Measurements from ENCODE around the gene LASP1.
"Not testable (repeated sequence)": the region's sequence is repeated elsewhere in the genome, so short reads cannot be mapped to it uniquely, and the experiment has no call there.

LASP1 gene

GRCh38 chr17:38851434-38851833 lies 18.4 kb upstream of the LASP1 start:
- no peak for TF ChIP-seq GABPA (IDR thresholded peaks at IDR 0.05; ENCODE audit: low read depth)
- no peak for TF ChIP-seq POLR2AphosphoS5 (IDR thresholded peaks at IDR 0.05; ENCODE audit: low read depth)
- TF ChIP-seq REST (IDR thresholded peaks at IDR 0.05; ENCODE audit: insufficient replicate concordance, low read depth) = no peak
- no peak for TF ChIP-seq CTCF (IDR thresholded peaks at IDR 0.05; ENCODE audit: insufficient read depth, low read length)
- TF ChIP-seq SPI1 (IDR thresholded peaks at IDR 0.05; ENCODE audit: borderline replicate concordance, low read depth) = no peak
- H3K27me3 ChIP-seq (ENCODE audit: insufficient read depth, poor library complexity, severe bottlenecking) = no peaks in the 10 kb centered on the region
- no peak overlapping the region for H3K27ac ChIP-seq (replicated peaks)
- peak overlapping the region; percentile 60 for H3K4me3 ChIP-seq (replicated peaks; ENCODE audit: insufficient read depth, low read length)
- no peak for DNase-seq (ENCODE audit: low read depth in 1 of 2, low spot score in 1 of 2)

GRCh38 chr17:38852771-38853291 lies 17.0 kb upstream of the LASP1 start:
- no peak for TF ChIP-seq CTCF (IDR thresholded peaks at IDR 0.05; ENCODE audit: insufficient read depth, low read length)
- TF ChIP-seq REST (IDR thresholded peaks at IDR 0.05; ENCODE audit: insufficient replicate concordance, low read depth) = no peak
- no peak for TF ChIP-seq POLR2AphosphoS5 (IDR thresholded peaks at IDR 0.05; ENCODE audit: low read depth)
- no peak for TF ChIP-seq GABPA (IDR thresholded peaks at IDR 0.05; ENCODE audit: low read depth)
- TF ChIP-seq SPI1 (IDR thresholded peaks at IDR 0.05; ENCODE audit: borderline replicate concordance, low read depth) = no peak
- Histone ChIP-seq H3K4me3 (replicated peaks; ENCODE audit: insufficient read depth, low read length) (peak overlapping the region; percentile 60), H3K27me3 (ENCODE audit: insufficient read depth, poor library complexity, severe bottlenecking) (no peaks in the 10 kb centered on the region), H3K27ac (replicated peaks) (peak overlapping the region; percentile 88)
- no peak for DNase-seq (ENCODE audit: low read depth in 1 of 2, low spot score in 1 of 2)

- no peaks in the 10 kb centered on the region for H3K27me3 ChIP-seq (ENCODE audit: insufficient read depth, poor library complexity, severe bottlenecking)
- H3K4me3 ChIP-seq (replicated peaks; ENCODE audit: insufficient read depth, low read length) = peak within 1 kb of the TSS; percentile 60
- peak; percentile 96 to 98 for DNase-seq (ENCODE audit: low read depth in 1 of 2, low spot score in 1 of 2)
- peak within 1 kb of the TSS; percentile 88 for H3K27ac ChIP-seq (replicated peaks)
- 0 out of 2 replicates have a peak, but pooled peaks have one; percentile 41 for TF ChIP-seq GABPA (IDR thresholded peaks at IDR 0.05; ENCODE audit: low read depth)
- TF ChIP-seq SPI1 (IDR thresholded peaks at IDR 0.05; ENCODE audit: borderline replicate concordance, low read depth) = peak; percentile 91
- TF ChIP-seq CTCF (IDR thresholded peaks at IDR 0.05; ENCODE audit: insufficient read depth, low read length) = no peak
- TF ChIP-seq REST (IDR thresholded peaks at IDR 0.05; ENCODE audit: insufficient replicate concordance, low read depth) = peak; percentile 84
- TF ChIP-seq POLR2AphosphoS5 (IDR thresholded peaks at IDR 0.05; ENCODE audit: low read depth) = peak; percentile 97
These were observed 16.3 kb upstream of the LASP1 start, which contains the start of gene RPL23 for GRCh38 chr17:38853292-38854219. Gene RPL23 (minus strand): TSS chr17:38853721. CDS start chr17:38853710, 11 bp downstream.

- H3K27ac ChIP-seq (replicated peaks); DNase-seq (ENCODE audit: low read depth in 1 of 2, low spot score in 1 of 2); H3K4me3 ChIP-seq (replicated peaks; ENCODE audit: insufficient read depth, low read length): not testable (repeated sequence)
These were observed 14.7 kb upstream of the LASP1 start for GRCh38 chr17:38855101-38855714.

More at GRCh38 chr17:38855101-38855714, 14.7 kb upstream of the LASP1 start:
- not testable (repeated sequence) for H3K27me3 ChIP-seq (ENCODE audit: insufficient read depth, poor library complexity, severe bottlenecking)
